Small intestine (tissue), 7 donors: ENCODE measurements around the gene TUBB. TPM values are rescaled to one million over a fixed set of nuclear protein-coding genes. Genes with fewer than 3 reads are reported as not detected.

Experiments used
- DNase-seq, 2 donors: peaks; one replicate each; pipeline versions ENCODE4 v3.0.0 to v3.0.0-alpha.2; 2013
- FAIRE-seq: peaks from 2 replicates; lab custom pipeline; 2012; peaks lifted over from hg19 to GRCh38; lab: Jason Lieb, UNC
- H3K27ac ChIP-seq, 3 donors: one replicate each; pipeline ENCODE4 v1.5.1; 2013; ENCODE audit warnings: low read length in 2 of 3, mild to moderate bottlenecking in 2 of 3, control low read depth in 1 of 3, inconsistent platforms in 1 of 3, low read depth in 1 of 3, moderate library complexity in 1 of 3
- H3K27me3 ChIP-seq, 3 donors: one replicate each; pipeline ENCODE4 v1.6.1; 2013; ENCODE audit warnings: low read length in 3 of 3, inconsistent platforms in 1 of 3; ENCODE audit not compliant: control insufficient read depth in 3 of 3, insufficient read depth in 3 of 3
- H3K36me3 ChIP-seq, 3 donors: one replicate each; pipeline ENCODE4 v1.6.1; 2013; ENCODE audit warnings: low read length in 3 of 3, inconsistent platforms in 1 of 3, low read depth in 1 of 3, mild to moderate bottlenecking in 1 of 3, moderate library complexity in 1 of 3; ENCODE audit not compliant: control insufficient read depth in 3 of 3, insufficient read depth in 2 of 3
- H3K4me1 ChIP-seq, 3 donors: one replicate each; pipeline ENCODE4 v1.6.1; 2013; ENCODE audit warnings: low read length in 2 of 3, inconsistent platforms in 1 of 3, low read depth in 1 of 3, mild to moderate bottlenecking in 1 of 3, moderate library complexity in 1 of 3; ENCODE audit not compliant: control insufficient read depth in 3 of 3, insufficient read depth in 2 of 3
- H3K4me3 ChIP-seq, 3 donors: one replicate each; pipeline ENCODE4 v1.5.1; 2013; ENCODE audit warnings: low read length in 3 of 3, control low read depth in 1 of 3, inconsistent platforms in 1 of 3, low read depth in 1 of 3, mild to moderate bottlenecking in 1 of 3, moderate library complexity in 1 of 3
- H3K9me3 ChIP-seq, 2 donors: one replicate each; pipeline ENCODE4 v1.6.1; 2013; ENCODE audit warnings: low read depth in 1 of 2, low read length in 1 of 2; ENCODE audit not compliant: control insufficient read depth in 2 of 2, insufficient read depth in 1 of 2
- WGBS, 3 donors: extraction: QIAGEN DNeasy Blood & Tissue Kit; methylation state at CpG; one replicate each; pipeline ENCODE4 v1.1.7; 2013; 5-methylcytosine and 5-hydroxymethylcytosine counted together
- polyA plus RNA-seq, 4 donors: library from polyadenylated mRNA; stranded (reverse) in 3 of 4; unstranded in 1 of 4; fragments of 200-250 nt in 3 of 4; fragments of 120-200 nt in 1 of 4; gene quantifications; one replicate each; pipeline versions ENCODE4 v1.2.1 to v1.2.3, GENCODE V29; 2013
- donor health status: healthy with polysubstance abuse.
- donor health status: control.
- donor health status: control.
- donor health status: Bipolar disorder and iron deficiency.
- donor health status: healthy.

The TUBB gene
- polyA plus RNA-seq, 4 donors = 47.0 to 371 (median 188) TPM

DNA sequence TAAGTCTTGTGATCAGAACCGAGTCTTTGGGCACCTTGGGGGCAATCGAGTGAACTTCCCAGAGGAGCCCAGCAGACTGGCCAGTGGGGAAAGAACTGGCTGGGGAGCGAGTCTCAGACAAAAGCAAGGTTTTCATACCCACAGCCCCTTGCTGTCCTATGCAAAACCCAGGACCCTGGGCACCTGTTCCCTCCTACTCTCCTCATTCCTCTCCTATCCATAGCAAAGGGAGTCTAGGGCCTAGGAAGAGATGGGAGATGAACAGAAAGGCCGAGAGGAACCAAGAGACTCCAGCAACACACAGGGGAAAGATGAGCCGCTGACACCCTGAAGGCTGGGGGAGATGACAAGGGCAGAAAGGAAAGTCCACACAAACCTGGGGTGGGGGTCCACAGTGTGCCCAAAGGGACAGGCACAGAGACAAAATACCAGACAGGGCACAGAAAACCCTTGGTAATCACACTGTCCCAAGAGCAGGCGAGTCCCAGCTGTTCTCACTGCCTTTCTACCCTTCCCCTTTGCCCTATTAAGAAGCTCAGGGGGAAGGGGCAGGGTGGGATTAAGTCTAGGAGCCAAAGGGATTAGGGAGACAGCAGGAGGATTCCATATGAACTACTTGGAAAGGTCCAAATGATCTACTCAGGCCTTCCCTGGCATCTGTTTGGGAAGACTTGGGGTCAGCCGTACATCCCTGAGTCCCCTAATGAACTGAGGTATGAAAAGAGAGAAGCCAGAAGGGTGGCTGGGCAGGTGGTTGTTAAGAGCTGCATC lies 40.2 kb upstream of the TUBB start:
- WGBS, 3 donors = 47 to 57% (median 51%) methylated on average over 7 of the region's 7 CpGs
- H3K27ac ChIP-seq = peak overlapping the region in 1 of 3 donors; percentile 58
- H3K4me3 ChIP-seq = peak overlapping the region in 1 of 3 donors; percentile 29
- DNase-seq (no peak), FAIRE-seq (no peak)
- H3K27me3 ChIP-seq = no peaks in the 10 kb centered on the region
- H3K9me3 ChIP-seq = no peaks in the 10 kb centered on the region
- peaks cover 0 to 10% (median 0%) of the 10 kb centered on the region in 3 donors for H3K4me1 ChIP-seq
- H3K36me3 ChIP-seq = peaks cover 0 to 44% (median 15%) of the 10 kb centered on the region in 3 donors

DNA sequence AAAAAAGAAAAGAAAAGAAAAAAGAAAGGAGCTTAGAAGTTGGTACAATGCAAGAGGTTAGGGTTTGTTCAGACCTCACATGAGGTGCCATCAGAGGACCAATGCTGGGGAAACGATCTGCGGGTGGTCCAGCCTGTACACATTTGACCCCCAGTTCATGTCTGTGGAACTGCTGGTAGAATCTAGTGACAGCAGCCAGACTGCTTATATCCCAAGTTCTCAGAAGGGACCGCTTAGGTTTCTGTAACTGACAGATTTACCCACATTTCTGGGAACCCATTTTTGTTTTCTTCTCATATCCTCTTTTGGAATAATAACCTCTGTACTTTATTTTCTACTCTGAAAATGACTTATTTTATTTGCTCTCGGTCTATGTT lies 38.4 kb upstream of the TUBB start:
- 42 to 86% (median 52%) methylated on average over 4 of the region's 4 CpGs for WGBS, 3 donors
- H3K9me3 ChIP-seq = no peaks in the 10 kb centered on the region
- H3K27ac ChIP-seq = peak overlapping the region; percentile 1 to 94 (median 36)
- peaks cover 0 to 44% (median 8%) of the 10 kb centered on the region in 3 donors for H3K36me3 ChIP-seq
- FAIRE-seq (no peak), DNase-seq (no peak)
- H3K4me3 ChIP-seq = peak overlapping the region in 2 of 3 donors; percentile 37 to 42
- H3K27me3 ChIP-seq = peaks cover 0 to 8% (median 0%) of the 10 kb centered on the region in 3 donors
- peaks cover 0 to 17% (median 0%) of the 10 kb centered on the region in 3 donors for H3K4me1 ChIP-seq

DNA sequence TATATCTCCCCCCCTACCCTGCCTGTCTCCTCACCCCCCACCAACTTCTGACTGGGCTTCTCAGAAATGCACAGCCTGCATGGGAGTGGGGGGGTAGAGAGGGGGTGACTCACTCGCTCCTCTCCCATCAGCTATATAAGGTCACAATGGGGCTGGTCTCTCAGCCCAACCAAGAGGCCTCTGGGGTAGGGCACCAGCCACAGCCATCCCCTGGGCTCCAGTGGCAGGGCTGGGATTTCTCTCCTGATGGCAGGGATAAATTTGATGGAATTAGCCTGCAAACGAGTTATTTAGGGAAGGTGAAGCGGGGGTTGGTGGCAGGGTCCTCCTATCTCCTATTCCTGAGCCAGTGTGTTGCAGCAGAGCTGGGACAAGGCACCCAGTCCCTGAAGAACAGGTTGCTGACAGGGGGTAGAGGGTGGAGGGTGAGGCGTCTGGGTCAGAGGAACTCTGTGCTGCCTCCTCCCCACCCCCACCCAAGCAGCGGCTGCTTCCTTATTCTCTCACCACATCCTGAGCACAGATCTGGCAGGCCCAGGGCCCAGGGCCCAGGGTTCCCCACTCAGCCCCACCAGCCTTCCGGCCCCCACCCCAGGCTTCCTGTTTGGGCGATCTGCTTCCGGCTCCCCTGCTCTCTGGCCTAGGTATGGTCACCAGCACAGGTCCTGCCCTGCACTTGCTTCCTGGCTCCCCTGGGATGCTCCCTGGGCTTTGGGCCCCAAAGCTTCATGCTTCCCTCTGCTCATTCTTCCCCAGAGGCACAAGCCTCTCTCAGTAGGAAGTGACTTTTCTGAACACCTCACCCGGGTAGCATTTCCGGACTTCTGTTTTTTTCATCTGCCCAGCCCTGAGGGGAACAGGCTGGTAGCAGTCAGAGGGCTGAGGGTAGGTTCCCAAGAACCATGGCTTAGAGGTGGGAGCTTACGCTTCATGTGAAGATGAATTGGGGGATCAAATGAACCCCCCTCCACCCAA lies 37.7 kb upstream of the TUBB start:
- FAIRE-seq = no peak
- H3K27ac ChIP-seq = peak overlapping the region; percentile 36 to 94 (median 38)
- H3K27me3 ChIP-seq = peaks cover 0 to 14% (median 0%) of the 10 kb centered on the region in 3 donors
- H3K9me3 ChIP-seq = no peaks in the 10 kb centered on the region
- WGBS, 3 donors = 24 to 68% (median 41%) methylated on average over 11 of the region's 11 CpGs
- DNase-seq = peak; percentile 37 to 75
- peak overlapping the region; percentile 37 to 81 (median 61) for H3K4me3 ChIP-seq
- peaks cover 0 to 19% (median 0%) of the 10 kb centered on the region in 3 donors for H3K4me1 ChIP-seq
- peaks cover 0 to 40% (median 3%) of the 10 kb centered on the region in 3 donors for H3K36me3 ChIP-seq

GRCh38 chr6:30683183-30683979 lies 36.8 kb upstream of the TUBB start:
- Histone ChIP-seq H3K27me3 (peaks cover 0 to 18% (median 0%) of the 10 kb centered on the region in 3 donors), H3K4me3 (peak overlapping the region; percentile 37 to 81 (median 61)), H3K36me3 (peaks cover 0 to 32% (median 0%) of the 10 kb centered on the region in 3 donors), H3K9me3 (no peaks in the 10 kb centered on the region), H3K4me1 (peaks cover 0 to 28% (median 0%) of the 10 kb centered on the region in 3 donors), H3K27ac (peak overlapping the region; percentile 36 to 94 (median 38))
- WGBS, 3 donors = 21 to 58% (median 53%) methylated on average over 7 of the region's 7 CpGs
- DNase-seq = no peak
- FAIRE-seq = no peak

GRCh38 chr6:30683980-30684338 lies 36.2 kb upstream of the TUBB start:
- FAIRE-seq (no peak), DNase-seq (no peak)
- H3K27me3 ChIP-seq = peaks cover 0 to 18% (median 0%) of the 10 kb centered on the region in 3 donors
- H3K27ac ChIP-seq = peak overlapping the region; percentile 5 to 94 (median 52)
- peaks cover 0 to 27% (median 0%) of the 10 kb centered on the region in 3 donors for H3K36me3 ChIP-seq
- no peaks in the 10 kb centered on the region for H3K9me3 ChIP-seq
- peaks cover 0 to 28% (median 0%) of the 10 kb centered on the region in 3 donors for H3K4me1 ChIP-seq
- 28 to 68% (median 59%) methylated on average over 2 of the region's 2 CpGs for WGBS, 3 donors
- peak overlapping the region; percentile 37 to 81 (median 61) for H3K4me3 ChIP-seq

DNA sequence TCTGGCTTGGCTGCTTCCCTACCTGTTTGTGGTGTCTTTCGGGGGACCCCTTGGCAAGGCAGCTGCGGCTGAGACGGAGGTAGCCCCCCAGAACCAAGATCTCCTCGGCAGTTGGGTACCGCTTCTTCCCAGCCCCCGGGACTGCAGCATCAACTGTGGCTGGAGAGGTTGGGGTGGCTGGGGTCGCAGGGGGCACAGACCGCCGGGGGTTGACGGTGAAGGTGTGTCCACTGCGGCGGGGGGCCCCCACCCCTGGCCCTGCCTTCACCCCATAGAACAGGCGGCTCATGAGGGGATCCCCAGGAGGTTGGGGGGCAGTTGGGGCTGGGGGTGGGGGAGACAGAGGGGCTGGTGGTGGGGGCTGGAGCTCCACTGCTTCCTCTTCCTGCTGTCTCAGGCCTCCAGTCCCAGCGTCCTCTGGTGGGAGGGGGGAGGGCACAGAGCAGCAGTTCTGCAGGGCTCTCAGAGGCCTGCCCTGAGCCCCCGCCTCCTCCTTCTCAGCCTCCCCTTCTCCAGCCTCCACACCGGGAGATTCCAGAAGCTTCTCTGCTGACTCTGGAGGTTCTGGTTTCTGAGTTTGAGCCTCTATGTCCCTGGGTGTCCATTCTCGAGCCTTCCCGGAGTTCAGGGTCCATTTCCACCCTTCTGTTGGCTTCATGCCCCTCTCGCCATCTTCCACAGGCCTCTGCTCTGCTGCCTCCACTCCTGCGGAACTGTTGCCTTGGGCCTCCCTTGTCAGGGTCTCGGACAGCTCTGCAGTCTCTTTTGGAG lies 35.6 kb upstream of the TUBB start:
- Histone ChIP-seq H3K4me3 (peak overlapping the region; percentile 61 to 85 (median 81)), H3K36me3 (peaks cover 0 to 27% (median 0%) of the 10 kb centered on the region in 3 donors), H3K27ac (peak overlapping the region; percentile 27 to 94 (median 52)), H3K4me1 (peaks cover 0 to 26% (median 4%) of the 10 kb centered on the region in 3 donors), H3K27me3 (peaks cover 0 to 18% (median 0%) of the 10 kb centered on the region in 3 donors), H3K9me3 (no peaks in the 10 kb centered on the region)
- 36 to 71% (median 52%) methylated on average over 13 to 21 of the region's 21 CpGs for WGBS, 3 donors
- DNase-seq (peak in 1 of 2 donors; percentile 42), FAIRE-seq (no peak)
